22Rv1 (cell line): ENCODE data around the gene CNTNAP2.

Source experiments
- ZFX ChIP-seq: fragments of 450-650 bp; IDR thresholded peaks from 2 replicates; pipeline ENCODE4 v1.6.1; 2017; ENCODE audit warnings: antibody characterized with exemption, borderline replicate concordance
- TF ChIP-seq, protein P1 (sequence below): fragments of 450-650 bp; IDR thresholded peaks from 2 replicates; pipeline ENCODE4 v1.5.1; 2017; ENCODE audit warnings: mild to moderate bottlenecking

GRCh38 chr7:147509035-147509501 lies 1392.5 kb downstream of the CNTNAP2 start:
- TF ChIP-seq, protein P1, sequence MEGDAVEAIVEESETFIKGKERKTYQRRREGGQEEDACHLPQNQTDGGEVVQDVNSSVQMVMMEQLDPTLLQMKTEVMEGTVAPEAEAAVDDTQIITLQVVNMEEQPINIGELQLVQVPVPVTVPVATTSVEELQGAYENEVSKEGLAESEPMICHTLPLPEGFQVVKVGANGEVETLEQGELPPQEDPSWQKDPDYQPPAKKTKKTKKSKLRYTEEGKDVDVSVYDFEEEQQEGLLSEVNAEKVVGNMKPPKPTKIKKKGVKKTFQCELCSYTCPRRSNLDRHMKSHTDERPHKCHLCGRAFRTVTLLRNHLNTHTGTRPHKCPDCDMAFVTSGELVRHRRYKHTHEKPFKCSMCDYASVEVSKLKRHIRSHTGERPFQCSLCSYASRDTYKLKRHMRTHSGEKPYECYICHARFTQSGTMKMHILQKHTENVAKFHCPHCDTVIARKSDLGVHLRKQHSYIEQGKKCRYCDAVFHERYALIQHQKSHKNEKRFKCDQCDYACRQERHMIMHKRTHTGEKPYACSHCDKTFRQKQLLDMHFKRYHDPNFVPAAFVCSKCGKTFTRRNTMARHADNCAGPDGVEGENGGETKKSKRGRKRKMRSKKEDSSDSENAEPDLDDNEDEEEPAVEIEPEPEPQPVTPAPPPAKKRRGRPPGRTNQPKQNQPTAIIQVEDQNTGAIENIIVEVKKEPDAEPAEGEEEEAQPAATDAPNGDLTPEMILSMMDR = no peak
- TF ChIP-seq ZFX = no peak
